ENCODE results near the gene LRRC49. TPM values are rescaled to one million over a fixed set of nuclear protein-coding genes. Genes with fewer than 3 reads are reported as not detected.

The LRRC49 gene
- total RNA-seq, 2 experiments from 2014 or later, result not detected

DNA sequence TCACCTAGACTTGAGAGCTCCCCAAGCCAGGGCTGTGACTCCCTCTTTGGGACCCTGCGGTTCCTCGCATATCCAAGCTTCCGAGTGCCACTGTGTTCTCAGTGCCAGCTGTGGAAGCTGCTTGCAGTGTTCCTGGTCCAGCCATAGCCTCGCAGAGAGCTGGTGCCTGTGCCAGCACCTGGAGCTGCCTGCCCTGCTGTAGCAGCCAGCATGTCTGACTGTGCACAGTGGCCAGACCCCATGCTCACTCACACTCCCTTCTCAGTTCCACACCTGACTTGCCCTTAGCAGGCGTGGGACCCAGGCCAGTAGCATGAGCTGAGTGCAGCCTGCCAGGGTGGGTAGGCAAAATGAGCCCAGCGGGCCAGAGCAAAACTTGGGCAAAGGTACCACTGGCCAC is 25.3 kb downstream of the LRRC49 start:
- no peaks in the 10 kb centered on the region for H3K36me3 ChIP-seq (ENCODE audit: insufficient read depth, low read length)
- H3K9me2 ChIP-seq (ENCODE audit: insufficient read depth, low read length), result no peaks in the 10 kb centered on the region
- intact Hi-C loops (cut with micrococcal nuclease; ENCODE audit: unreplicated experiment), result no loop called here
- H2AFZ ChIP-seq (ENCODE audit: low read length), result no peak overlapping the region
- no peak overlapping the region for H3K27ac ChIP-seq (ENCODE audit: low read depth, low read length, poor library complexity, severe bottlenecking)
- ChIA-PET POLR2A (no interaction called here), CTCF (ENCODE audit: unreplicated experiment) (no interaction called here)
- no TSS peak for BruUV-seq (replicated peaks)
- H3K9me3 ChIP-seq (ENCODE audit: low read length), result no peaks in the 10 kb centered on the region
- H3K4me3 ChIP-seq (ENCODE audit: low read depth, low read length, poor library complexity, severe bottlenecking), result no peak overlapping the region
- H4K20me1 ChIP-seq (ENCODE audit: insufficient read depth, low read length), result no peaks in the 10 kb centered on the region
- H3K4me1 ChIP-seq (ENCODE audit: insufficient read depth, low read length, poor library complexity, severe bottlenecking), result no peaks in the 10 kb centered on the region
- no peak for DNase-seq (ENCODE audit: low spot score)
- H3K4me2 ChIP-seq (ENCODE audit: low read length), result no peak overlapping the region
- no peaks in the 10 kb centered on the region for H3K79me2 ChIP-seq (ENCODE audit: insufficient read depth, low read depth, low read length)
- TF ChIP-seq, protein P1, sequence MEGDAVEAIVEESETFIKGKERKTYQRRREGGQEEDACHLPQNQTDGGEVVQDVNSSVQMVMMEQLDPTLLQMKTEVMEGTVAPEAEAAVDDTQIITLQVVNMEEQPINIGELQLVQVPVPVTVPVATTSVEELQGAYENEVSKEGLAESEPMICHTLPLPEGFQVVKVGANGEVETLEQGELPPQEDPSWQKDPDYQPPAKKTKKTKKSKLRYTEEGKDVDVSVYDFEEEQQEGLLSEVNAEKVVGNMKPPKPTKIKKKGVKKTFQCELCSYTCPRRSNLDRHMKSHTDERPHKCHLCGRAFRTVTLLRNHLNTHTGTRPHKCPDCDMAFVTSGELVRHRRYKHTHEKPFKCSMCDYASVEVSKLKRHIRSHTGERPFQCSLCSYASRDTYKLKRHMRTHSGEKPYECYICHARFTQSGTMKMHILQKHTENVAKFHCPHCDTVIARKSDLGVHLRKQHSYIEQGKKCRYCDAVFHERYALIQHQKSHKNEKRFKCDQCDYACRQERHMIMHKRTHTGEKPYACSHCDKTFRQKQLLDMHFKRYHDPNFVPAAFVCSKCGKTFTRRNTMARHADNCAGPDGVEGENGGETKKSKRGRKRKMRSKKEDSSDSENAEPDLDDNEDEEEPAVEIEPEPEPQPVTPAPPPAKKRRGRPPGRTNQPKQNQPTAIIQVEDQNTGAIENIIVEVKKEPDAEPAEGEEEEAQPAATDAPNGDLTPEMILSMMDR (conservative IDR thresholded peaks at IDR 0.05; ENCODE audit: low read length), result no peak
- TF ChIP-seq EZH2phosphoT487 (IDR thresholded peaks at IDR 0.05; ENCODE audit: borderline replicate concordance, low read depth, low read length), result no peak

DNA sequence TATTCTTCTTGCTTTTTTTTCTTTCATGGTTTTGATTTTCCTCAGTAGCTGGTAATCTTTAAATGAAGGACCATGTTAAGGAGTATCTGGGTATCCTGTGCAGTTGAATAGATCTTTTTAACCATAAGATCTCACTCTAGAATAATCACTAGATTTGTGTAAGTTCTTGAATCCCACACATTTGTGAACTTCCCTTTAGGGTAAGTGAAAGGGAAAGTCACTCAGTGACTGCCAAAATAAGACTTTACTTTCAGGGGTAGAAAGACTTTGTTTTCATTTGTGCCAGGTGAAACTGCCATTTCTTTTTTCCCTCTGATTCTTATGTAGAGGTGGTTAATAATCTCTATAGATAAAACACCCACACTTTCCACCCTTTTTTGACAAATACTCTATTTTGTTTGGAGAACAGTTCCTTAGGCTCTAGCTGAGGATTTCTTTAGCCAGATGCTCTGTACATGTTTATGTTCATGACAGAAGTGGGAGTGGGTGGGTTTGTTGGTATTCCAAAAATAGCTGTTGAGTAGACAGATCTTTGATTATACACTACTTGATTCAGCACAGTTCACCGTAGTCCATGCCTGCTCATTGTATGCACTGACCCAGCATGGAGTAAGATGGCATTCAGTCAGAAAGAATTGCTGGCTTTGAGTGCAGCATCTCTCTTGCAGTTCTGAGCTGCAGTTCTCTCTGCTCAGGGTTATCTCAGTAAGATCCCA is 28.5 kb downstream of the LRRC49 start:
- no peaks in the 10 kb centered on the region for H3K79me2 ChIP-seq (ENCODE audit: insufficient read depth, low read depth, low read length)
- intact Hi-C loops (cut with micrococcal nuclease; ENCODE audit: unreplicated experiment), result no loop called here
- H3K9me3 ChIP-seq (ENCODE audit: low read length), result no peaks in the 10 kb centered on the region
- no peak overlapping the region for H3K27ac ChIP-seq (ENCODE audit: low read depth, low read length, poor library complexity, severe bottlenecking)
- H3K9me2 ChIP-seq (ENCODE audit: insufficient read depth, low read length), result no peaks in the 10 kb centered on the region
- no peak for DNase-seq (ENCODE audit: low spot score)
- H3K4me2 ChIP-seq (ENCODE audit: low read length), result no peak overlapping the region
- no peaks in the 10 kb centered on the region for H3K36me3 ChIP-seq (ENCODE audit: insufficient read depth, low read length)
- no TSS peak for BruUV-seq (replicated peaks)
- POLR2A ChIA-PET, result no interaction called here
- TF ChIP-seq, protein P1 (conservative IDR thresholded peaks at IDR 0.05; ENCODE audit: low read length), result no peak
- no peak for TF ChIP-seq EZH2phosphoT487 (IDR thresholded peaks at IDR 0.05; ENCODE audit: borderline replicate concordance, low read depth, low read length)
- H2AFZ ChIP-seq (ENCODE audit: low read length), result no peak overlapping the region
- CTCF ChIA-PET (ENCODE audit: unreplicated experiment), result no interaction called here
- H3K4me3 ChIP-seq (ENCODE audit: low read depth, low read length, poor library complexity, severe bottlenecking), result no peak overlapping the region
- no peaks in the 10 kb centered on the region for H4K20me1 ChIP-seq (ENCODE audit: insufficient read depth, low read length)
- H3K4me1 ChIP-seq (ENCODE audit: insufficient read depth, low read length, poor library complexity, severe bottlenecking), result no peaks in the 10 kb centered on the region

GRCh38 chr15:70922119-70922518 is 29.5 kb downstream of the LRRC49 start:
- H3K79me2 ChIP-seq (ENCODE audit: insufficient read depth, low read depth, low read length), result no peaks in the 10 kb centered on the region
- no TSS peak for BruUV-seq (replicated peaks)
- no peaks in the 10 kb centered on the region for H4K20me1 ChIP-seq (ENCODE audit: insufficient read depth, low read length)
- H3K9me2 ChIP-seq (ENCODE audit: insufficient read depth, low read length), result no peaks in the 10 kb centered on the region
- no peaks in the 10 kb centered on the region for H3K36me3 ChIP-seq (ENCODE audit: insufficient read depth, low read length)
- no peak overlapping the region for H3K4me2 ChIP-seq (ENCODE audit: low read length)
- no peak for DNase-seq (ENCODE audit: low spot score)
- no peaks in the 10 kb centered on the region for H3K9me3 ChIP-seq (ENCODE audit: low read length)
- intact Hi-C loops (cut with micrococcal nuclease; ENCODE audit: unreplicated experiment), result no loop called here
- ChIA-PET CTCF (ENCODE audit: unreplicated experiment) (no interaction called here), POLR2A (no interaction called here)
- no peak overlapping the region for H3K27ac ChIP-seq (ENCODE audit: low read depth, low read length, poor library complexity, severe bottlenecking)
- TF ChIP-seq, protein P1 (conservative IDR thresholded peaks at IDR 0.05; ENCODE audit: low read length), result no peak
- TF ChIP-seq EZH2phosphoT487 (IDR thresholded peaks at IDR 0.05; ENCODE audit: borderline replicate concordance, low read depth, low read length), result no peak
- no peaks in the 10 kb centered on the region for H3K4me1 ChIP-seq (ENCODE audit: insufficient read depth, low read length, poor library complexity, severe bottlenecking)
- H3K4me3 ChIP-seq (ENCODE audit: low read depth, low read length, poor library complexity, severe bottlenecking), result no peak overlapping the region
- no peak overlapping the region for H2AFZ ChIP-seq (ENCODE audit: low read length)
